Chondrocyte (in vitro differentiated cells): ENCODE results near the gene VRK3. TPM values are rescaled to one million over a fixed set of nuclear protein-coding genes. Genes with fewer than 3 reads are reported as not detected.

Source experiments
- DNase-seq: peaks from one replicate; pipeline ENCODE4 v3.0.0; 2021; ENCODE audit warnings: mixed read lengths, low spot score
- H3K27ac Mint-ChIP-seq: one replicate; pipeline ENCODE4 v1.8.0; 2021; ENCODE audit warnings: mild to moderate bottlenecking, moderate library complexity, mixed read lengths; ENCODE audit not compliant: unreplicated experiment
- H3K27me3 Mint-ChIP-seq: 2 replicates; pipeline ENCODE4 v1.8.0; 2021; ENCODE audit warnings: low read depth, mixed read lengths
- H3K36me3 Mint-ChIP-seq: 2 replicates; pipeline ENCODE4 v1.8.0; 2021; ENCODE audit warnings: low read depth, mixed read lengths
- H3K4me1 Mint-ChIP-seq: 2 replicates; pipeline ENCODE4 v1.8.0; 2021; ENCODE audit warnings: low read depth, mild to moderate bottlenecking, mixed read lengths
- H3K4me3 Mint-ChIP-seq: one replicate; pipeline ENCODE4 v1.8.0; 2021; ENCODE audit warnings: mild to moderate bottlenecking, moderate library complexity, mixed read lengths; ENCODE audit not compliant: unreplicated experiment
- H3K9me3 Mint-ChIP-seq: 2 replicates; pipeline ENCODE4 v1.8.0; 2021; ENCODE audit warnings: low read depth, mixed read lengths
- CTCF ChIP-seq: fragments of 200-600 bp; sonication (generic); IDR thresholded peaks from 2 replicates; pipeline ENCODE4 v1.5.0; 2021; ENCODE audit warnings: antibody characterized with exemption, mild to moderate bottlenecking, moderate library complexity
- total RNA-seq: library from RNA; stranded (reverse); gene quantifications from 3 replicates; pipeline ENCODE4 v1.2.1, GENCODE V29; 2021

The VRK3 gene
- total RNA-seq, 1 donor from 2014 or later: 21.1 TPM

- Mint-ChIP-seq H3K36me3 (no peaks in the 10 kb centered on the region), H3K27ac (no peak overlapping the region), H3K27me3 (peaks cover 26% of the 10 kb centered on the region), H3K4me1 (peaks cover 7% of the 10 kb centered on the region), H3K4me3 (no peak overlapping the region), H3K9me3 (no peaks in the 10 kb centered on the region)
- peak; percentile 43 for DNase-seq
- TF ChIP-seq CTCF: no peak
Observed at GRCh38 chr19:49954933-49955332, 70.2 kb downstream of the VRK3 start.

- H3K9me3 Mint-ChIP-seq: no peaks in the 10 kb centered on the region
- H3K4me3 Mint-ChIP-seq: no peak overlapping the region
- H3K4me1 Mint-ChIP-seq: peaks cover 7% of the 10 kb centered on the region
- H3K27ac Mint-ChIP-seq: no peak overlapping the region
- peak; percentile 14 for DNase-seq
- peaks cover 28% of the 10 kb centered on the region for H3K27me3 Mint-ChIP-seq
- no peaks in the 10 kb centered on the region for H3K36me3 Mint-ChIP-seq
- no peak for TF ChIP-seq CTCF
Observed at GRCh38 chr19:49954092-49954829, 70.9 kb downstream of the VRK3 start.

GRCh38 chr19:49953416-49953815, 71.8 kb downstream of the VRK3 start:
- Mint-ChIP-seq H3K27ac (no peak overlapping the region), H3K27me3 (peaks cover 28% of the 10 kb centered on the region), H3K9me3 (no peaks in the 10 kb centered on the region), H3K4me1 (peaks cover 7% of the 10 kb centered on the region), H3K4me3 (no peak overlapping the region), H3K36me3 (no peaks in the 10 kb centered on the region)
- DNase-seq: no peak
- no peak for TF ChIP-seq CTCF

- Mint-ChIP-seq H3K9me3 (no peaks in the 10 kb centered on the region), H3K27me3 (peaks cover 25% of the 10 kb centered on the region), H3K27ac (no peak overlapping the region), H3K4me1 (peaks cover 7% of the 10 kb centered on the region), H3K36me3 (no peaks in the 10 kb centered on the region), H3K4me3 (no peak overlapping the region)
- TF ChIP-seq CTCF: no peak
- DNase-seq: peak; percentile 56
Observed at GRCh38 chr19:49952906-49953305, 72.3 kb downstream of the VRK3 start.

- H3K27me3 Mint-ChIP-seq: peaks cover 25% of the 10 kb centered on the region
- peaks cover 7% of the 10 kb centered on the region for H3K4me1 Mint-ChIP-seq
Observed at GRCh38 chr19:49952479-49952836, 72.7 kb downstream of the VRK3 start.

More at GRCh38 chr19:49952479-49952836, 72.7 kb downstream of the VRK3 start:
- no peak for DNase-seq
- Mint-ChIP-seq H3K27ac (no peak overlapping the region), H3K36me3 (no peaks in the 10 kb centered on the region), H3K9me3 (no peaks in the 10 kb centered on the region), H3K4me3 (no peak overlapping the region)
- no peak for TF ChIP-seq CTCF
